ENCODE measurements around the gene A3GALT2.

DNA sequence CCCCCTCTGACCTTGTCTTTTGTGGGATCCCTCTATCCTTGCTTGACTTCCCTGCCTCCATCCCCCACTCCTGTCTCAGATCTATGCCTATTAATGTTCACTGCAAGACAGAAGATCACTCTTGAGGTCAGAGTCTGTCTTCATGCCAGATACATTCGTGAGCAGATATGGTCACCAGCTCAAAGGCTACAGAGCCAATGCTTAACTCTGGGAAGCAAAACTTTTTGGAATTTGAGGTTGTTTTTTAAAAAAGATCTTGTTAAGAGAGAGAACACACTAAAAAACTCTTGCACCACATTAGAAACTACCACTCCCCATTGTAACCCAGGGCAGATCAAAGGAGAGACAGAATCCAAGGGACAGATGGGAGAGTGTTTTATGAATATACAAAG, 17.1 kb upstream of the A3GALT2 start:
- TF ChIP-seq ZNF232 (CRISPR knock-in tag; IDR thresholded peaks at IDR 0.05): no peak
- TF ChIP-seq, protein P1, sequence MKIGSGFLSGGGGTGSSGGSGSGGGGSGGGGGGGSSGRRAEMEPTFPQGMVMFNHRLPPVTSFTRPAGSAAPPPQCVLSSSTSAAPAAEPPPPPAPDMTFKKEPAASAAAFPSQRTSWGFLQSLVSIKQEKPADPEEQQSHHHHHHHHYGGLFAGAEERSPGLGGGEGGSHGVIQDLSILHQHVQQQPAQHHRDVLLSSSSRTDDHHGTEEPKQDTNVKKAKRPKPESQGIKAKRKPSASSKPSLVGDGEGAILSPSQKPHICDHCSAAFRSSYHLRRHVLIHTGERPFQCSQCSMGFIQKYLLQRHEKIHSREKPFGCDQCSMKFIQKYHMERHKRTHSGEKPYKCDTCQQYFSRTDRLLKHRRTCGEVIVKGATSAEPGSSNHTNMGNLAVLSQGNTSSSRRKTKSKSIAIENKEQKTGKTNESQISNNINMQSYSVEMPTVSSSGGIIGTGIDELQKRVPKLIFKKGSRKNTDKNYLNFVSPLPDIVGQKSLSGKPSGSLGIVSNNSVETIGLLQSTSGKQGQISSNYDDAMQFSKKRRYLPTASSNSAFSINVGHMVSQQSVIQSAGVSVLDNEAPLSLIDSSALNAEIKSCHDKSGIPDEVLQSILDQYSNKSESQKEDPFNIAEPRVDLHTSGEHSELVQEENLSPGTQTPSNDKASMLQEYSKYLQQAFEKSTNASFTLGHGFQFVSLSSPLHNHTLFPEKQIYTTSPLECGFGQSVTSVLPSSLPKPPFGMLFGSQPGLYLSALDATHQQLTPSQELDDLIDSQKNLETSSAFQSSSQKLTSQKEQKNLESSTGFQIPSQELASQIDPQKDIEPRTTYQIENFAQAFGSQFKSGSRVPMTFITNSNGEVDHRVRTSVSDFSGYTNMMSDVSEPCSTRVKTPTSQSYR (CRISPR knock-in tag; IDR thresholded peaks at IDR 0.05): no peak
- no peak for TF ChIP-seq ETV6 (CRISPR knock-in tag; IDR thresholded peaks at IDR 0.05)
- TF ChIP-seq, protein P2, sequence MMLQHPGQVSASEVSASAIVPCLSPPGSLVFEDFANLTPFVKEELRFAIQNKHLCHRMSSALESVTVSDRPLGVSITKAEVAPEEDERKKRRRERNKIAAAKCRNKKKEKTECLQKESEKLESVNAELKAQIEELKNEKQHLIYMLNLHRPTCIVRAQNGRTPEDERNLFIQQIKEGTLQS (CRISPR knock-in tag; conservative IDR thresholded peaks at IDR 0.05): no peak
- TF ChIP-seq, protein P3, sequence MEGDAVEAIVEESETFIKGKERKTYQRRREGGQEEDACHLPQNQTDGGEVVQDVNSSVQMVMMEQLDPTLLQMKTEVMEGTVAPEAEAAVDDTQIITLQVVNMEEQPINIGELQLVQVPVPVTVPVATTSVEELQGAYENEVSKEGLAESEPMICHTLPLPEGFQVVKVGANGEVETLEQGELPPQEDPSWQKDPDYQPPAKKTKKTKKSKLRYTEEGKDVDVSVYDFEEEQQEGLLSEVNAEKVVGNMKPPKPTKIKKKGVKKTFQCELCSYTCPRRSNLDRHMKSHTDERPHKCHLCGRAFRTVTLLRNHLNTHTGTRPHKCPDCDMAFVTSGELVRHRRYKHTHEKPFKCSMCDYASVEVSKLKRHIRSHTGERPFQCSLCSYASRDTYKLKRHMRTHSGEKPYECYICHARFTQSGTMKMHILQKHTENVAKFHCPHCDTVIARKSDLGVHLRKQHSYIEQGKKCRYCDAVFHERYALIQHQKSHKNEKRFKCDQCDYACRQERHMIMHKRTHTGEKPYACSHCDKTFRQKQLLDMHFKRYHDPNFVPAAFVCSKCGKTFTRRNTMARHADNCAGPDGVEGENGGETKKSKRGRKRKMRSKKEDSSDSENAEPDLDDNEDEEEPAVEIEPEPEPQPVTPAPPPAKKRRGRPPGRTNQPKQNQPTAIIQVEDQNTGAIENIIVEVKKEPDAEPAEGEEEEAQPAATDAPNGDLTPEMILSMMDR (IDR thresholded peaks at IDR 0.05): no peak
- TF ChIP-seq, protein P4, sequence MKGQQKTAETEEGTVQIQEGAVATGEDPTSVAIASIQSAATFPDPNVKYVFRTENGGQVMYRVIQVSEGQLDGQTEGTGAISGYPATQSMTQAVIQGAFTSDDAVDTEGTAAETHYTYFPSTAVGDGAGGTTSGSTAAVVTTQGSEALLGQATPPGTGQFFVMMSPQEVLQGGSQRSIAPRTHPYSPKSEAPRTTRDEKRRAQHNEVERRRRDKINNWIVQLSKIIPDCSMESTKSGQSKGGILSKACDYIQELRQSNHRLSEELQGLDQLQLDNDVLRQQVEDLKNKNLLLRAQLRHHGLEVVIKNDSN (CRISPR knock-in tag; IDR thresholded peaks at IDR 0.05): no peak
- TF ChIP-seq, protein P5, sequence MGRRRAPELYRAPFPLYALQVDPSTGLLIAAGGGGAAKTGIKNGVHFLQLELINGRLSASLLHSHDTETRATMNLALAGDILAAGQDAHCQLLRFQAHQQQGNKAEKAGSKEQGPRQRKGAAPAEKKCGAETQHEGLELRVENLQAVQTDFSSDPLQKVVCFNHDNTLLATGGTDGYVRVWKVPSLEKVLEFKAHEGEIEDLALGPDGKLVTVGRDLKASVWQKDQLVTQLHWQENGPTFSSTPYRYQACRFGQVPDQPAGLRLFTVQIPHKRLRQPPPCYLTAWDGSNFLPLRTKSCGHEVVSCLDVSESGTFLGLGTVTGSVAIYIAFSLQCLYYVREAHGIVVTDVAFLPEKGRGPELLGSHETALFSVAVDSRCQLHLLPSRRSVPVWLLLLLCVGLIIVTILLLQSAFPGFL (CRISPR knock-in tag; IDR thresholded peaks at IDR 0.05; ENCODE audit: borderline replicate concordance): no peak
- TF ChIP-seq, protein P6, sequence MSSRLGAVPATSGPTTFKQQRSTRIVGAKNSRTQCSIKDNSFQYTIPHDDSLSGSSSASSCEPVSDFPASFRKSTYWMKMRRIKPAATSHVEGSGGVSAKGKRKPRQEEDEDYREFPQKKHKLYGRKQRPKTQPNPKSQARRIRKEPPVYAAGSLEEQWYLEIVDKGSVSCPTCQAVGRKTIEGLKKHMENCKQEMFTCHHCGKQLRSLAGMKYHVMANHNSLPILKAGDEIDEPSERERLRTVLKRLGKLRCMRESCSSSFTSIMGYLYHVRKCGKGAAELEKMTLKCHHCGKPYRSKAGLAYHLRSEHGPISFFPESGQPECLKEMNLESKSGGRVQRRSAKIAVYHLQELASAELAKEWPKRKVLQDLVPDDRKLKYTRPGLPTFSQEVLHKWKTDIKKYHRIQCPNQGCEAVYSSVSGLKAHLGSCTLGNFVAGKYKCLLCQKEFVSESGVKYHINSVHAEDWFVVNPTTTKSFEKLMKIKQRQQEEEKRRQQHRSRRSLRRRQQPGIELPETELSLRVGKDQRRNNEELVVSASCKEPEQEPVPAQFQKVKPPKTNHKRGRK (CRISPR knock-in tag; IDR thresholded peaks at IDR 0.05; ENCODE audit: borderline replicate concordance): no peak
- TF ChIP-seq, protein P7, sequence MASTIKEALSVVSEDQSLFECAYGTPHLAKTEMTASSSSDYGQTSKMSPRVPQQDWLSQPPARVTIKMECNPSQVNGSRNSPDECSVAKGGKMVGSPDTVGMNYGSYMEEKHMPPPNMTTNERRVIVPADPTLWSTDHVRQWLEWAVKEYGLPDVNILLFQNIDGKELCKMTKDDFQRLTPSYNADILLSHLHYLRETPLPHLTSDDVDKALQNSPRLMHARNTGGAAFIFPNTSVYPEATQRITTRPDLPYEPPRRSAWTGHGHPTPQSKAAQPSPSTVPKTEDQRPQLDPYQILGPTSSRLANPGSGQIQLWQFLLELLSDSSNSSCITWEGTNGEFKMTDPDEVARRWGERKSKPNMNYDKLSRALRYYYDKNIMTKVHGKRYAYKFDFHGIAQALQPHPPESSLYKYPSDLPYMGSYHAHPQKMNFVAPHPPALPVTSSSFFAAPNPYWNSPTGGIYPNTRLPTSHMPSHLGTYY (CRISPR knock-in tag; IDR thresholded peaks at IDR 0.05): no peak

Measured in WTC11 (cell line).